TTC549 (cell line): ENCODE measurements around the gene TDRD3.
"Not testable (repeated sequence)": the region's sequence is repeated elsewhere in the genome, so short reads cannot be mapped to it uniquely, and the experiment has no call there.

ENCODE experiments used
- FAIRE-seq: peaks from 2 replicates; lab custom pipeline; 2012; peaks lifted over from hg19 to GRCh38; lab: Jason Lieb, UNC

Gene TDRD3

GRCh38 chr13:60396783-60397703 is at the start of gene TDRD3:
Gene TDRD3 (plus strand): TSS chr13:60397220. CDS start chr13:60397365, 145 bp downstream.
- no peak for FAIRE-seq

GRCh38 chr13:60347690-60348089 is 49.3 kb upstream of the TDRD3 start:
- no peak for FAIRE-seq

GRCh38 chr13:60348097-60348496 is 48.9 kb upstream of the TDRD3 start:
- no peak for FAIRE-seq

GRCh38 chr13:60351326-60351725 is 45.7 kb upstream of the TDRD3 start:
- FAIRE-seq: no peak

GRCh38 chr13:60351855-60352615 is 45.0 kb upstream of the TDRD3 start:
- FAIRE-seq: no peak

GRCh38 chr13:60352644-60353043 is 44.4 kb upstream of the TDRD3 start:
- FAIRE-seq: no peak

GRCh38 chr13:60355056-60355455 is 42.0 kb upstream of the TDRD3 start:
- no peak for FAIRE-seq

GRCh38 chr13:60356970-60357369 is 40.0 kb upstream of the TDRD3 start:
- FAIRE-seq: no peak

- FAIRE-seq: peak; percentile 26
Observed at GRCh38 chr13:60358453-60358852, 38.6 kb upstream of the TDRD3 start.

- FAIRE-seq: no peak
Observed at GRCh38 chr13:60363288-60363687, 33.7 kb upstream of the TDRD3 start.

GRCh38 chr13:60369242-60369641 is 27.8 kb upstream of the TDRD3 start:
- FAIRE-seq: no peak

GRCh38 chr13:60370343-60370742 is 26.7 kb upstream of the TDRD3 start:
- no peak for FAIRE-seq

GRCh38 chr13:60372141-60372540 is 24.9 kb upstream of the TDRD3 start:
- FAIRE-seq: no peak

GRCh38 chr13:60379282-60379681 is 17.7 kb upstream of the TDRD3 start:
- FAIRE-seq: not testable (repeated sequence)

GRCh38 chr13:60379837-60380565 is 17.0 kb upstream of the TDRD3 start:
- FAIRE-seq: no peak

- FAIRE-seq: no peak
Observed at GRCh38 chr13:60384911-60385310, 12.1 kb upstream of the TDRD3 start.

GRCh38 chr13:60386250-60386649 is 10.8 kb upstream of the TDRD3 start:
- FAIRE-seq: no peak

- FAIRE-seq: no peak
Observed at GRCh38 chr13:60392131-60392530, 4.9 kb upstream of the TDRD3 start.

GRCh38 chr13:60395971-60396782 is 843 bp upstream of the TDRD3 start:
- peak; percentile 76 for FAIRE-seq

GRCh38 chr13:60397704-60398378 is 821 bp downstream of the TDRD3 start:
- no peak for FAIRE-seq

GRCh38 chr13:60398379-60398891 is 1.4 kb downstream of the TDRD3 start:
- FAIRE-seq: no peak
